ENCODE measurements around the gene RBL2. TPM values are rescaled to one million over a fixed set of nuclear protein-coding genes. Genes with fewer than 3 reads are reported as not detected.

RBL2 gene
- total RNA-seq, 1 donor from 2014 or later: 36.0 TPM

- no peak for TF ChIP-seq CTCF (IDR thresholded peaks at IDR 0.05; ENCODE audit: borderline replicate concordance)
- H3K27me3 ChIP-seq (ENCODE audit: low read depth): no peaks in the 10 kb centered on the region
- H3K4me3 ChIP-seq: no peak overlapping the region
- H3K9me3 ChIP-seq (replicated peaks): peaks cover 3% of the 10 kb centered on the region
- H3K27ac ChIP-seq (replicated peaks): no peak overlapping the region
- DNase-seq: no peak
- intact Hi-C loops (cut with micrococcal nuclease): no loop called here
- peaks cover 7% of the 10 kb centered on the region for H3K4me1 ChIP-seq
- no peaks in the 10 kb centered on the region for H3K36me3 ChIP-seq
Observed at GRCh38 chr16:53429221-53429943, 4.9 kb upstream of the RBL2 start.

- H3K4me3 ChIP-seq: no peak overlapping the region
- H3K4me1 ChIP-seq: peaks cover 16% of the 10 kb centered on the region
- no peak overlapping the region for H3K27ac ChIP-seq (replicated peaks)
- TF ChIP-seq CTCF (IDR thresholded peaks at IDR 0.05; ENCODE audit: borderline replicate concordance): no peak
- intact Hi-C loops (cut with micrococcal nuclease): no loop called here
- no peaks in the 10 kb centered on the region for H3K9me3 ChIP-seq (replicated peaks)
- DNase-seq: no peak
- H3K36me3 ChIP-seq: no peaks in the 10 kb centered on the region
- H3K27me3 ChIP-seq (ENCODE audit: low read depth): no peaks in the 10 kb centered on the region
Observed at GRCh38 chr16:53430363-53430762, 3.9 kb upstream of the RBL2 start.

GRCh38 chr16:53433509-53433908 lies 762 bp upstream of the RBL2 start:
- no peak for TF ChIP-seq CTCF (IDR thresholded peaks at IDR 0.05; ENCODE audit: borderline replicate concordance)
- H3K9me3 ChIP-seq (replicated peaks): no peaks in the 10 kb centered on the region
- H3K36me3 ChIP-seq: no peaks in the 10 kb centered on the region
- no peaks in the 10 kb centered on the region for H3K27me3 ChIP-seq (ENCODE audit: low read depth)
- H3K4me3 ChIP-seq: peak overlapping the region; percentile 100
- intact Hi-C loops (cut with micrococcal nuclease): no loop called here
- DNase-seq: no peak
- peak overlapping the region; percentile 97 for H3K27ac ChIP-seq (replicated peaks)
- peaks cover 42% of the 10 kb centered on the region for H3K4me1 ChIP-seq

DNA sequence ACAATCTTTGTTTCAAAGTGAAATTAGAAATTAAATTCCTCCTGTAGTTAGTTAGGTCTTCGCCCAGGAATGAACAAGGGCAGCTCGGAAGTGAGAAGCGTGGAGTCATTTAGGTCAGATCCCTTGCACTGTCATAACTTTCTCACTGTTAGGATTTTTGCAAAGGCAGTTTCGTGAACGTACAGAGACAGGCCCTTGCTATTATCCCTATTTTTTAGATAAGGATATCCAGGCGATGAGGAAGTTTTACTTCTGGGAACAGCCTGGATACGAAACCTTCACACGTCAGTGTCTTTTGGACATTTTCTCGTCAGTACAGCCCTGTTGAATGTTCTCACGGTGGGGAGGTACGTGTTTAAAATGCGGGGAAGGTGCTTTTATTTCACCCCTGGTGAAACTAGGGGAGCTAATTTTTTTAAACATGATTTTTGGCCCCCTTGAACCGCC lies 318 bp upstream of the RBL2 start:
- TF ChIP-seq CTCF (IDR thresholded peaks at IDR 0.05; ENCODE audit: borderline replicate concordance): no peak
- Histone ChIP-seq H3K27me3 (ENCODE audit: low read depth) (no peaks in the 10 kb centered on the region), H3K9me3 (replicated peaks) (no peaks in the 10 kb centered on the region), H3K27ac (replicated peaks) (peak overlapping the region; percentile 97), H3K4me3 (peak overlapping the region; percentile 100), H3K4me1 (peaks cover 42% of the 10 kb centered on the region), H3K36me3 (no peaks in the 10 kb centered on the region)
- DNase-seq: no peak
- intact Hi-C loops (cut with micrococcal nuclease): no loop called here

DNA sequence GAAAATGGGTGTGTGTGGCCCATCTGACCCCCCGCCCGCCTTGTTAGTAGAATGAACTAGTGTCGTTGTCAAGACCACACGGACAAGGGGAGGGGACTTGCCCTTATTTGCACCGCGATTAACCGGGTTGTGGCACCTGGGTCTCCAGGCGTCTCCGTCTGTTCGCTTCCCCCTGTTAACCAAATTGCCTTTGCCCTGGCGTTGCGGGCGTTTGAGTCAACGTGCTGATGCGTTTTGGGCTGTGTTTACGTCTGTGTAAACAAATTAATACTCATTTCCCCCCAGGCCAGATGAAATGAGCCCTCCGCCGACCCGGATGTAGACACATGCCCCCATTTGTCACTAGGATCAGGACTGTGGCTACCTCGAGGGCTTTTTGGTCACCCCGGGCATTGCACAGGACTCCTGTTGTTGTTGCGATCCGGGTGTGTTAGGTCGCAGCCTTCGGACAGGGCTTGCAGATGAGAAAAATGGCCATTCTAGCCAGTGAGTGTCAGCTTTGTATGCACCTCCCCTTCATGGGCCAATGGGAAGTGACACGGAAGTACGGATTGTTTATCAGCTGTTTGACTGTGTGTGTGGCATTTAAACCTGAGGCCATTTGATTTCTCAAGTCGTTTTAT lies 906 bp downstream of the RBL2 start:
- Histone ChIP-seq H3K4me3 (peak overlapping the region; percentile 100), H3K27ac (replicated peaks) (peak overlapping the region; percentile 97), H3K27me3 (ENCODE audit: low read depth) (no peaks in the 10 kb centered on the region), H3K36me3 (peaks cover 9% of the 10 kb centered on the region), H3K9me3 (replicated peaks) (no peaks in the 10 kb centered on the region), H3K4me1 (peaks cover 42% of the 10 kb centered on the region)
- intact Hi-C loops (cut with micrococcal nuclease): no loop called here
- DNase-seq: peak; percentile 41
- no peak for TF ChIP-seq CTCF (IDR thresholded peaks at IDR 0.05; ENCODE audit: borderline replicate concordance)

Data from left ventricle myocardium inferior (tissue), 1 donor.